ENCODE measurements around the gene PEX11B.

DNA sequence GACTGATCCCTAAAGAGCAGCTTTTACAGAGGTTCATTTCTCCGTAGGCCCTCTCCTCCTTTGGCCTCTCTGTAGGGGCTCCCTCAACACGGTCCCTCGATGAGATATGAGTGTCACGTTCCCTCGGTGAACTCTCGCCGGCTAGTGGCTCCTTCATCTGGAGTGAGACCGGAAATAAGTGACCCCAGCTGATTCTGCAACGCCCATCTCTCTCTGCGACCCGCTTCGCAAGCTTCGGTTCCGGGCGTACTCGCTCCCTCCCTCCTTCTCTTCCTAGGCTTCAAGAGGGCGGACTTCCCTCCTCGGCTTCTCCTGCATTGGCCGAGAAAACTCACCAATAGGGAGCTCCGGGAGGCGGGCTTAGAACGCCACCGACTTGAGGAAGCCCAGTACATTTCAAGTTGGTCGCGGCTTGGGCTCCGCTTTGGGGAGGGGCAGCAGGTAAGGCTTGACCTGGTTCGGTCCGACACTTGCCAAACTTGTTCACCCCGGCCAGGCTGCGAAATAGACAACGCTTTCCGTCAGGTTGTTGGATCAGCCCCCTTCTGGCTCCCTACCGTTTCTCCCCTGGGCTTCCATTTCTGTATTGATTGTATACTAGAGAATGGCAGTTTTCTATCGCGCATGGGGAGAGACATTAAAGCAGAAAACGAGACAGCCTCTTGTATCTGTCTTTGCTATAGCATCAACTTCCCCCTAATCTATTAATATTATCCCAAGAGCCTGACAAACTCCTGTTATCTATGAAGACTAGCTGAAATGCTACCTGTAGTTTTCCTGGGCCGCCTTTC is 46.0 kb upstream of the PEX11B start, which contains the start of the genes ANKRD34A and POLR3GL:
- TF ChIP-seq RFX5 (IDR thresholded peaks at IDR 0.05; ENCODE audit: low read length) (peak; percentile 32; the same call in 1 of the 2 replicates), CTCF (IDR thresholded peaks at IDR 0.05) (no peak), YY1 (IDR thresholded peaks at IDR 0.05; ENCODE audit: low read depth) (no peak), RAD21 (IDR thresholded peaks at IDR 0.05; ENCODE audit: low read length) (no peak), JUND (IDR thresholded peaks at IDR 0.05) (no peak), MXI1 (IDR thresholded peaks at IDR 0.05; ENCODE audit: low read depth, low read length) (no peak), POLR2AphosphoS5 (IDR thresholded peaks at IDR 0.05; ENCODE audit: low read depth, low read length) (peak; percentile 88), NRF1 (IDR thresholded peaks at IDR 0.05; ENCODE audit: low read depth, low read length) (no peak)
- TF ChIP-seq, protein P1, sequence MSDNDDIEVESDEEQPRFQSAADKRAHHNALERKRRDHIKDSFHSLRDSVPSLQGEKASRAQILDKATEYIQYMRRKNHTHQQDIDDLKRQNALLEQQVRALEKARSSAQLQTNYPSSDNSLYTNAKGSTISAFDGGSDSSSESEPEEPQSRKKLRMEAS (IDR thresholded peaks at IDR 0.05; ENCODE audit: low read depth) = peak; percentile 30; the same call in 1 of the 2 replicates
